ENCODE results near the gene TNNC1.

TNNC1 gene

DNA sequence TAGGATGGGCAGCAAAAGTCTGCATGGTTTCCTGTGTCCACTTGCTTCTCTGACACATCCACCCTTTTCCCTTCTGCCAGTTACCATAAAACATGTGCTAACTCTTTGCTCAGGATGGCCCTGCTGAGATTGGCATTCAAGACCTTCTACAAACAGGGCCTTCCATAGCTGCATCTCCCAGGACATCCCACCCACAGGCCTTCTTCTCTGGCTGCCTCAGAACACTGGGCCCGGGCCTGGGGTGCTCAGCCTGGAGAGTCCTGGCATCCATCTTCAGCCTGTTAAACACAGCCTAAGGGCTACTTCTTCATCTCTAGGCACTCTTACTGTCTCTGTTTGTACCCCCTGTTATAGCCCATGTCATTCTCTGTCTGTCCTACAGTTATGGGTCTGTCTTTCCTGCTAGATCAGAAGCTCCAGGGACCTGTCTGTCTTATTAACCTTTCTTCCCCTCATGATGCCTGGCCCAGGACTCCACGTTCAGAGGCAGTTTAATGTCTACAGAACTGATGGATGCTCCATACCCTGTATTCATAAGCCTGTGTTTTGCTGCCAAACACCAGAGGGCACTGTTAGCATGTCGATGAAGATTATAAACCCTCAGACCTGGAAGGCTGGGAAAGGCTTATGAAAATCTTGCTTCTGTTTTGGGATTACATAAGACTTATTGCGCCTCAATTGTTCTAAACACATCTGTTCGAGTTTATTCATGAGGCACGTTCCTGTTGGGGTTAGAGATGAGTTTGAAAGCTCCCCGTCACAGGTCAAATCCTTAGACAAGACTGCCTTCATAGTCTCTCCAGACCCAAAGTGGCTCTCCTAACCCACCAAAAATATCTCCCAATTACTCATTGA lies 25.5 kb downstream of the TNNC1 start:
- DNase-seq = no peak

DNA sequence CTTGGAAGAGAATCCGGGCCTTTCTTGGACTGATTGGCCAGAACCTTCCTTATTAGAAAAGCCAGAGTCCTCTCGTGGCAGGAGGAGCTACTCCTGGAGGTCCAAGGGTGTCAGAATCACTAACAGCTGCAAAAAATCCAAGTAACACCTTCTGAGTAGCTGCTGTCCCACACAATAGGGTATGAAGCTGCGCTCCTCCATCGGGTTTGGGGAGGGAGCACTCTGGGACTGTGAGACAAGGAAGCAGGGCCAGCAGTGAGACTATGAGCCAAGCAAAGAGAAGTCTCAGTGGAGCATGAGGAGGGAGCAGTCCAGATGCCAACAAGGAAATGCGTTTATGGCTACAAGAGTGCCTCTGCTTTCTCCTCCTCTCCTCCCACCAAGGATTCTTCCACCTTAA lies 30.7 kb downstream of the TNNC1 start:
- DNase-seq = no peak

DNA sequence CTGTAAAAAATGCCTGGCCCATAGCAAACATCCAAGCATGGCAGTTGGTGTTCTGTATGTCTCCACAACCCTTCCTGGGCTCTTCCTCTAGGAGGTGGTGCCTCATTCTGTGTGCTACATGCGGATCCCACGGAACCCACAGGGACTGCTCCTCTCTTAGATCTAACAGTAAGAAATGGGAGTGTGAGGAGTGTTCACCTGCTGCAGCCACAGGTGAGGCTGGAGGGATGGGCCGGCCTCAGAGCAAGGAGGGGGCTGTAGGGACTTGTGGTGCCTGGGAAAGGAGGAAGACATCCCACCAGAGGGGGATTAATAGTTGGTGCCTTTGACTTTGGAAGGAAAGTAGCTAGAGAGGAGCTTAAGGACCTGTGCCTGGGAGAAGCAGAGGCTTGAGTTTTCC lies 31.2 kb downstream of the TNNC1 start:
- DNase-seq = no peak

DNA sequence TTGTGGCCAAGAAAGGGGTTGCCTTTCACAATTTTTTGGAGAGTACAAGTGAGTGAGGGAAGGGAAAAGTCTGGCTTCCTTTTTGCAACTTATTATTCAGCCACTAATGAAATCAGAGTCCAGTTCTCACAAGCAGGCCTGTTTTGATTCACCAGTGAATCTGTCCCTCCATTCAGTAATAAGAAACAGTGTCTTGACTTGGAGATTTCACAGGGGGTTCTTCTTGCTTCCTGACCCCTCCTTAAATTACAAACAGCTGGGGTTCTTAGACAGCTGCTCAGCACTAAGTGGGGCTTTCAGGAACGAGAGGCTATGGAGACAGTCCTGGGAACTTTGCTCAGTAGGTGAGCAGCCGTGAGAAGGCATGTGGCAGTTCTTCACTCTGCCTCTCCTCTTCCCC lies 33.5 kb downstream of the TNNC1 start:
- DNase-seq = no peak

DNA sequence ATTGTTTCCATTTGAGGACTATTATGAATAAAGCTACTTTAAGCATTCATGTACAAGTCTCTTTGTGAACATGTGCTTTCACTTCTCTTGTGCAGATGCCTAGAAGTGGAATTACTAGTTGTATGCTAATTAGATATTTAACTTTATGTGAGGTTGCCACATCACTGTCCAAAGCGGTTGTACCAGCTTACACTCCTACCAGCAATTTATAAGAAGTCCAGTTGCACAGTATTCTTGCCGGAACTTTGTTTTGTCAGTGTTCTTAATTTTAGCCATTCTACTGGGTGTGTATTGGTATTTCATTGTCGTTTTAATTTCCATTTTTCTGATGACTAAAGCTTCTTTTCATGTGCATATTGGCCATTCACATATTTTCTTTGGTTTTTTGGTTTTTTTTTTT lies 38.0 kb downstream of the TNNC1 start:
- no peak for DNase-seq

DNA sequence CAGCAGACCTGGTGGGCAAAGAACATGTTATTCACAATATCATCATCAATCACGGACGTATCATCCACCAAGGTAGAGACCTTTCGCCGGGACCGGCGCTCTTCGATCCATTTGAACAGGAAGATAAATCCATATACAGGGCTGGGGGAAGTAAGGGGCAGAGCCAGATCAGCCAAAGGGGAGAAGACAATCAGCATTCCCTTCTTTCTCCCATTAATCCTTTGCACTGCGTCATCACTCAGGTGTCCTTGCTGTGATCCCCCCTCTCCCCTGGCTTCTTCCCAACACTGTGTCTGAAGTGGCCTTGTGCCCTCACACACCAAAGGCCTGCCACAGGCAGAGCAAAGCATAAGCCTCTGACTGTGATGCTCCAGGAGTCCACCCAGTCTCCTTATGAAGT lies 45.4 kb downstream of the TNNC1 start:
- no peak for DNase-seq

DNA sequence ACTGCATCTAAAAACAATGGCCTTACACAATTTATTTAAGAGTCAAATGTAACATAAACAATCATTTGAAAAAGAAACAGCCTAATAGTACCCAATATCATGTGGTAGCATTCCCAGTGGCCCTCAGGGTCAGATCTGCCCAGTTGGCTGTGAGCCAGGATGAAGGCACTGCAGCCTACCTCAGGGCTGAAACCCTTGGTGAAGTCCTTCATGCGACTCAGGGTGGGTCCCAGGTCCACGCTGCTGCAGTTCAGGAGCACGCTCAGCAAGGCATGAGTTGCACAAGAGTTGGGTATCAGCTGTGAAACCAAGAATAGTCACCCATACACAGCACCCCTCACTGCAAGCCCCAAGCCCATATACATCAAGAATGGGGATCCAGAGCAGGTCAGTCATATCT lies 46.1 kb downstream of the TNNC1 start:
- DNase-seq = no peak

DNA sequence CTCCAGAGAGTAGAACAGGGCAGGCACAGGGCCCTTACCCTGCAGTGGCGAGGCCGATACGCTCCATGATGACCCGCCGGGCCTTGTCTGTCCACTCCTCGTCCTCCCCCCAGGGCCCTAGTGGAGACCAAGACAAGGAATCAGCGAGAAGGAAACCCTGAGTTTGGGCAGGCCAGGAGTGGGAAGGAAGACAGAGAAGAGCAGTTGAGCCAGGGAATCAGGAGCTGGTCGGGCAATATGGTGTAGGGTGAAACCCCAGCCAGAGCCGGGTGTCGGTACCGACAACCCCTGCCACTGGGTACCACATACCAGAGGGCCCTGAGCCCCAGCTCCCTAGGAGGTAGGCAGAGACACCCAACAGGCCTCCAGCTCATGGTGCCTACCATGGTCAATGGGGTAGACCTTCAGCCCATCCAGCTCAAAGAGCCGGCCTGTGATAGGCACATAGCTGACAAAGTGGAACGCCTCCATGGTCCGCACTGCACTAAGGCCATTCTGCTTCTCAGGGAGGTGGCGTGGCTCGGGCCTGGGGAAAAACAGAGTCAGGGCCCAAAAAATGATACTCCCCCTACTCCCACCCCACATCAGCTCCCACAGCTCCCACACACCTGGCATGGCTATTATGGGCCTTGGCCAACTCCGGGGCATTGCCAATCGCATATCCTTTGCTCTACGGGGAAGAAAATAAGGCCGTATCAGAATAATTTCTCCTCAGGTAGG lies 46.9 kb downstream of the TNNC1 start:
- DNase-seq = no peak

DNA sequence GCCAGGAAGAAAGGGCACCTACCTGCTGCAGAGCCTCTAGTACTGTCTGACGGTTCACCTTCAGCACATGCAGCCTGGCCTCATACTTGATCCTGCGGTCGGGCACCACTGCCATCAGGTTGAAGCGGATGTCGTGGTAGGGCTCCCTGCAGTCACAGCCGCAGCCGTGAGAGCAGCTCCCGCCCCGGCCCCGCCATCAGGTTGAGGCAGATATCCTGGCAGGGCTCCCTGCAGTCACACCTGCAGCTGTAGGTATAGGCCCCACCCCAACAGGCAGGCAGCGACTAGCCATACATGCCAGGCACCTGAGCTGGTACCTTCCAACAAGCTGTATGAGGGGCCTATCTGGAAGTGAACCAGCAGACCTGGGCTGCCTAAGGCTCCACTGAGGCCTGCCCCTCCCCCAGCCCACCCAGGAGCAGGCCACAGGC lies 47.6 kb downstream of the TNNC1 start:
- no peak for DNase-seq

DNA sequence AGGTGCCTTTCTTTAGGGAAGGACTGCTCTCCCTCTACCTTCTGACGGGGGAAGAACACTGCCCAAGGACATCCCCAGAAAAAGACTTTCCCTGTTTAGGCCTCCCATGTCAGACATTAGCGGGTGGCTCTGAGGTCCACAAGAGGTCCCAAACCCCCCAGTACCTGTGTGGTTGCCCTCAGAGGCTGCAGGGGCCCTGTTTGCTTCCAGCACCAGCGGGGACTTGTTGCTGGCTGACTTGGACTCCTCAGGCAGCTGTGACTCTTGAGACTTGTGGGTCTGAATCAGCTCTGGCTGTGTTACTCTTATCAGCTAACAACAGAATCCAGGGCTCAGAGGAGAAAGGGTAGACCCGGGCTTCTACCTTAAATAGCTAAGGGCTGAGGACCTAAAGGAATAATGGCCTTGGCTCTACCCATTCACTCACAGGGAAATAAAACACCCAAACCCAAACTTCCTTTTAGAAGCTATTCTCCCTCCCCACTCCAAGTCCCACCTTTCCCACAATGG lies 48.2 kb downstream of the TNNC1 start:
- DNase-seq = no peak

DNA sequence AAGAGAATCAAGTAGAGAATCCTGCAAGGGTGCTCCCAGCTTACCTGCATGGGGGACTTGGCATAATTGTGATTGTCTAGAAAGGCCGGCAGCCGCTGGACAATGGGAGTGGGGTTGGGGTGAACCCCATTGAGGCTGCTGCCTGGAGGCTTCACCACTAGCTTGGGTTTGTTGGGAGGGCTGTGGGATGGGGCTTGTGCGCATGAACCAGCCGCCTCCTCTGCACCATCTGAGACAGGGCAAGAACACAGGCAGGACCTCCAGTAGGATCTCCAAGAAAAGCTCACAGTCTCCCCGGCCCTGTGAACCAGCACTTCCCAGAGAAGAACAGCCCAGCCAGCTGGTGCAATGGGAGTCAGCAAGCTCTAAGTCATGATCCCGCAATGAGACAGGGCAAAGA lies 48.8 kb downstream of the TNNC1 start:
- no peak for DNase-seq

DNA sequence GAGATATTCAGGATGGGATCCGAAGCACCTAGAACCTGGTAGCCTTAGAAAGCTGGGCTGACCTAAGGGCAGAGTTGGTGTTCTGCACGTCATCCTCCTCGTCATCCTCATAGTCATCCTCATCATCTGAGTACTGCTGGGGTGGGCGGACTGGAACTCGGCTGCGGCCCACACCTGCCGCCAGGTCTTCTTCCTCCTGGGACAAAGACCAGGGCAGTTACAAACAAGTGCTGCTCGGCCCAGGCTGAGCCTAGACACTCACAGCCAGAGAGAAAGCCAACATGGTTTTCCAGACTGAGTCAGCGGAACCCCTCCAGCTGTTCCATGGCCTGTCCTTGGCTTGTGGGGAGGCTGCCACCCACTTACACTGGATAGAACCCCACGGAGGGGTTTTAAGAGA lies 49.5 kb downstream of the TNNC1 start:
- DNase-seq = no peak

DNA sequence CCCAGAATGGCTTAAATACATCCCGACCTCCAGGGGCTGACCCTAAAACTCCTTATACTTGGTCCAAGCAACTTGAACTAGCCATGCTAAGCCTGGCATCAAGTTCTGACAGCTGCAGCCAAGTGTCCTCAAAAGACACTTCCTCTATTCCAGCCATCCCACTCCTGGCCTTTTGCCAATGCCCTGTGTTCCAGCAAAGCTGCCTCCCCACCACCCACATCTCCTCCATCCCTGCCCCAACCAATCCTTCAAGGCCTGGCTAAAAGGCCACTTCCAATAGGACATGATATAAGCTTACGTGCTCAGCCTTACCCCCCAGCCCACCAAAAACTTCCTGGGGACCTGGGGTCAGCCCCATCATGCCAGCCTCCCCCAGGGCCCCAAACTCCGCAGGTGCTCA lies 49.9 kb downstream of the TNNC1 start:
- no peak for DNase-seq

DNA sequence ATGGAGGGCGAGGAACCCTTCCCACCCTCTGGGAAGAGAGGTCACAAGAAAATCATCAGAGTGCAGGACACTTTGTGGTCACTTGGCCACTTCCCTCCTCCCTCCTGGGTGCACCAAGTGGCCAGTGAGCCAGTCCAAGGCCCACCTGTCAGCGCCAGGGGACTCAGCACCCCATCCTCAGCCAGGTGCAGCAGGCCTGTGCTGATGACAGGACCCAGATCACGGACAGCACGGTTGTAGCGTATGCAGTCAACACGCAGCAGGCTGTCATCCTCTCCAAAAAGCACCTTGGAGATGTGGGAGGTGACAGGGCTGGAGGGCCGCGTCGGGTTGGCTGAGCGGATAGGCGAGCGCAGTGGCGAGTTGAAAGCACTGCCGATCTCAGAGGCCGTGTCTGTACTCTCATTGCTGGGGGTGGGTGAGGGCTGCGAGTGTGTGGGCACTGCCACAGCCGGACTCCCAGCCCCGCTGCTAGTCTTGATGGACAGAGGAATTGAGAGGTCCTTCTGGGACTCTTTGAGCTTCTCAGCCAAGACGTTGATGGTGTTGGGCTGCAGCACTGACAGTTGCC lies 50.5 kb downstream of the TNNC1 start:
- DNase-seq = no peak

DNA sequence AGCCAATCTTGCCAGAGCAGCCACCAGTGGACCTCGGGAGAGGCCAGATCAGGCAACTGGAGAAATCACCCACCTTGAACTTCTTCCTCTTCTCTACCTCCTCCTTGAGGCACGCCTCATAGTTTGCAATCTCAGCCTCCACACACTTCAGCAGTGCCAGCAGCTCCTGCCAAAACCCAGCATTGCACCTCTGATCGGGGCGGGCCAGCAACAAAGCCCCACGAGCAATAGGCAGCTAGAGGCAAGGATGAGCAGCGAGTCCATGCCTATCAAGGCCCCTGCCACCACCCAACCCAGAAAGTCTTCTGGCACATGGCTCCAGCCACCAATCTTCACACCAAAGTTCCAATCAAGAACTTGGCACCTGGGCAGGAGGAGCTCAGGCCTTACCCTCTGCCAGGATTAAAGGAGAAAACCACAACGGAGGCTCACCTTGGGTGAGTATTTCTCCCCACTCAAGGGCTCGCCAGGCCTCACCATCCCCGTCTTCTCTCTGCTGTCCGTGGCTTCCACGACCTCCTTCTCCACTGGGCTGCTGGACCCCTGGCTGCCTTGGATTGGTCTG lies 51.1 kb downstream of the TNNC1 start:
- no peak for DNase-seq

DNA sequence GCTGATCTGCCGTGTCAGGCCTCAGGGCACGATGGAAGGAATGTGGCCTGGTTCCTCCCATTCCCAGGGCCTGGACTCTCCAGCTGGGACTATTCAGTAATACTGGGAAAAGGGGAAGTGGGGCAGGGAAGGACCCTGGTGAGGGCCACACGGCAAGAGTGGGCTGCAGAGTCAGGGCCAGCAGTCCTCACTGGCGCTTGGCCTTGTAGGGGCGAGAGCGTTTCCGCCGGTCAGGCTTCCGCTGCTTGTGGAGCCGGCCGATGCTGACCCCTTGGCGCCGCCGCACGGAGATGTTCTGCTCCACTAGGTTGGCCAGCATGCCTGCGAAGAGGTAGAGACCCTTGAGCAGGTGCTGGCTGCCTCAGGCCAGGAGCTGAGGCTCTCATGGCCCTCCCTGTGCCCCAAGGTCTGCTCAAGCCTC lies 51.7 kb downstream of the TNNC1 start:
- DNase-seq = no peak

DNA sequence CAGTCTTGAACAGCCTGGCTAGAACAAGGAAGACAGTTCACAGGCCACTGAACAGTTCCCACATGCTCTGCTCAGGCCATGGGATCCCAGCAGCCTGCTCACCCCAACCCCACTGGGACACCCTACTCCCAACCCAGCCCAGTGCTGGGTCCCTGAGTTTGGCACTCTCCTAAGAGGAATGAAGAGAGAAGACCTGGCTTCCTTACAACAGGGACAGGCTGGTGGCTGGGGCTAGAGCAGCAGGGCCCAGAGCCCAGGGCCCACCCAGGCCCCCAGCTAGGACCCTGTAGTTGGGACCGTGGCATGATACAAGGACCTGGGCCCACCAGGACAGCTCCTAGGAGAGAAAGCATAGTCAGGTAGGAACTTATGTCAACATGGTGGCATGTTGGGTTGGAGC lies 52.3 kb downstream of the TNNC1 start:
- no peak for DNase-seq

Measured in NCI-H510A (cell line).